ENCODE data around the gene SLC38A3.

- TF ChIP-seq CTCF (IDR thresholded peaks at IDR 0.05; ENCODE audit: poor library complexity) (no peak), EZH2 (IDR thresholded peaks at IDR 0.05; ENCODE audit: borderline replicate concordance) (no peak), EZH2phosphoT487 (IDR thresholded peaks at IDR 0.05; ENCODE audit: low read depth, severe bottlenecking, unreplicated experiment) (no peak)
Measured at GRCh38 chr3:50182533-50183099, 22.5 kb upstream of the SLC38A3 start.

Data from hepatocyte (in vitro differentiated cells).